ENCODE measurements around the gene BRD1. TPM values are rescaled to one million over a fixed set of nuclear protein-coding genes. Genes with fewer than 3 reads are reported as not detected.

Gene BRD1
- total and polyA plus RNA-seq, 12 donors = 8.2 to 23.2 (median 16.9) TPM

- ATAC-seq (no peak), DNase-seq (no peak)
- Histone ChIP-seq H3K27ac (no peak overlapping the region), H3K36me3 (no peaks in the 10 kb centered on the region), H3K4me3 (no peak overlapping the region), H3K27me3 (peaks cover 7 to 85% (median 71%) of the 10 kb centered on the region in 7 donors), H3K4me1 (peaks cover 0 to 14% (median 5%) of the 10 kb centered on the region in 9 donors), H3K9me3 (no peaks in the 10 kb centered on the region)
- TF ChIP-seq CTCF (IDR thresholded peaks at IDR 0.05) = no peak
- 79 to 82% methylated on average over 10 of the region's 10 CpGs for WGBS, 2 donors
- intact Hi-C loops (cut with DNase I) = loop anchor here in 2 of 10 donors (10.0 kb wide), 2 partner anchors 91 to 681 kb away; no protein-coding TSS in a partner anchor
Observed at GRCh38 chr22:49726022-49726681, 101.5 kb downstream of the BRD1 start.

GRCh38 chr22:49725516-49725915, 102.2 kb downstream of the BRD1 start:
- DNase-seq = no peak
- peaks cover 0 to 14% (median 5%) of the 10 kb centered on the region in 9 donors for H3K4me1 ChIP-seq
- TF ChIP-seq CTCF (IDR thresholded peaks at IDR 0.05) = no peak
- no peaks in the 10 kb centered on the region for H3K9me3 ChIP-seq
- H3K27me3 ChIP-seq = peaks cover 7 to 78% (median 70%) of the 10 kb centered on the region in 7 donors
- WGBS, 2 donors = 84 to 85% methylated on average over 19 of the region's 19 CpGs
- no peak overlapping the region for H3K4me3 ChIP-seq
- H3K27ac ChIP-seq = no peak overlapping the region
- intact Hi-C loops (cut with DNase I) = loop anchor here in 2 of 10 donors (10.0 kb wide), 2 partner anchors 91 to 681 kb away; no protein-coding TSS in a partner anchor
- no peaks in the 10 kb centered on the region for H3K36me3 ChIP-seq
- no peak for ATAC-seq

GRCh38 chr22:49724893-49725489, 102.7 kb downstream of the BRD1 start:
- peak; percentile 81 to 93 (median 91) for ATAC-seq
- no peak overlapping the region for H3K27ac ChIP-seq
- TF ChIP-seq CTCF (IDR thresholded peaks at IDR 0.05) = peak; percentile 60 to 81 (median 77)
- H3K9me3 ChIP-seq = no peaks in the 10 kb centered on the region
- intact Hi-C loops (cut with DNase I) = loop anchor here in 3 of 10 donors (5.0 to 10.0 kb wide), 3 partner anchors 68 to 680 kb away; no protein-coding TSS in a partner anchor
- peak; percentile 61 to 69 for DNase-seq
- no peaks in the 10 kb centered on the region for H3K36me3 ChIP-seq
- peak overlapping the region; percentile 10 to 52 (median 42) for H3K4me3 ChIP-seq
- H3K27me3 ChIP-seq = peaks cover 7 to 74% (median 65%) of the 10 kb centered on the region in 7 donors
- peaks cover 0 to 14% (median 5%) of the 10 kb centered on the region in 9 donors for H3K4me1 ChIP-seq
- 15 to 17% methylated on average over 41 of the region's 41 CpGs for WGBS, 2 donors

GRCh38 chr22:49724030-49724892, 103.4 kb downstream of the BRD1 start:
- no peaks in the 10 kb centered on the region for H3K36me3 ChIP-seq
- 36 to 40% methylated on average over 54 of the region's 54 CpGs for WGBS, 2 donors
- peaks cover 7 to 67% (median 59%) of the 10 kb centered on the region in 7 donors for H3K27me3 ChIP-seq
- H3K9me3 ChIP-seq = no peaks in the 10 kb centered on the region
- peak in 6 of 8 donors; percentile 14 to 53 (median 21) for ATAC-seq
- no peak for TF ChIP-seq CTCF (IDR thresholded peaks at IDR 0.05)
- peaks cover 0 to 14% (median 5%) of the 10 kb centered on the region in 9 donors for H3K4me1 ChIP-seq
- H3K4me3 ChIP-seq = peak overlapping the region; percentile 10 to 52 (median 42)
- intact Hi-C loops (cut with DNase I) = loop anchor here in 3 of 10 donors (5.0 to 10.0 kb wide), 3 partner anchors 67 to 679 kb away; no protein-coding TSS in a partner anchor
- H3K27ac ChIP-seq = no peak overlapping the region
- no peak for DNase-seq
